Body of pancreas (tissue), 4 donors: ENCODE data around the gene TUT1. TPM values are rescaled to one million over a fixed set of nuclear protein-coding genes. Genes with fewer than 3 reads are reported as not detected.
A peak's percentile ranks its signal among the peaks of the same experiment; 100 is the strongest.
"Not testable (repeated sequence)": the region's sequence is repeated elsewhere in the genome, so short reads cannot be mapped to it uniquely, and the experiment has no call there.

ENCODE experiments used
- ATAC-seq: fragments of 150-250 bp; one replicate; pipeline ENCODE4 v1.9.1; 2016
- DNase-seq, 4 donors: peaks; one replicate each; pipeline ENCODE4 v3.0.0-alpha.2; 2019
- H3K27ac ChIP-seq, 4 donors: fragments of 200-600 bp; sonication (generic); 1 replicate in 3 of 4; 2 replicates in 1 of 4; pipeline versions ENCODE4 v1.5.1 to v1.6.1; 2016 to 2019; ENCODE audit warnings: mild to moderate bottlenecking in 1 of 4, mixed read lengths in 1 of 4, moderate library complexity in 1 of 4
- H3K27me3 ChIP-seq, 2 donors: fragments of 200-600 bp; sonication (generic); one replicate each; pipeline ENCODE4 v1.6.0; 2016; ENCODE audit warnings: mild to moderate bottlenecking in 1 of 2
- H3K36me3 ChIP-seq, 2 donors: fragments of 200-600 bp; sonication (generic); replicated peaks in 1 of 2; 2 replicates each; pipeline ENCODE4 v1.5.1; 2016; ENCODE audit warnings: low read depth in 2 of 2; ENCODE audit not compliant: insufficient read depth in 1 of 2
- H3K4me1 ChIP-seq: fragments of 200-600 bp; sonication (generic); one replicate; pipeline ENCODE4 v1.6.0; 2016
- H3K4me3 ChIP-seq, 2 donors: fragments of 200-600 bp; sonication (generic); 1 replicate in 1 of 2; 2 replicates in 1 of 2; pipeline ENCODE4 v1.5.1; 2016 to 2019
- H3K9me3 ChIP-seq, 3 donors: fragments of 200-600 bp; sonication (generic); 1 replicate in 2 of 3; 2 replicates in 1 of 3; pipeline ENCODE4 v1.5.1; 2016
- CTCF ChIP-seq, 7 experiments: fragments of 450-650 bp in 4 of 7; fragments of 200-600 bp in 3 of 7; sonication (generic) in 3 of 7; IDR thresholded peaks; one replicate each; pipeline ENCODE4 v1.5.1; 2016 to 2019; ENCODE audit warnings: antibody characterized with exemption in 7 of 7
- POLR2A ChIP-seq, 3 donors: fragments of 450-650 bp; IDR thresholded peaks; one replicate each; pipeline ENCODE4 v1.6.1; 2016; ENCODE audit warnings: antibody characterized with exemption in 3 of 3, mild to moderate bottlenecking in 2 of 3
- WGBS, 2 donors: methylation state at CpG; one replicate each; pipeline ENCODE4 v1.1.5; 2017; 5-methylcytosine and 5-hydroxymethylcytosine counted together
- intact Hi-C: fragments of 100-400 bp; cut with DNase I; formaldehyde crosslinking; loops from one replicate; pipeline ENCODE4 v1.15.1; 2023
- total RNA-seq, 2 donors: library from RNA; depleted of rRNA; stranded (reverse); fragments of >200 nt; gene quantifications; one replicate each; pipeline ENCODE4 v1.1.0, GENCODE V29; 2016

TUT1 gene
- total RNA-seq, 2 donors from 2014 or later, result 10.1 to 11.2 TPM

GRCh38 chr11:62621567-62622470 is 30.5 kb upstream of the TUT1 start, which contains the start of gene B3GAT3:
TSS of gene B3GAT3 (minus strand) at chr11:62621986. CDS start at chr11:62621947, 39 bp downstream.
- intact Hi-C loops, result no loop called here
- 0 to 1% methylated on average over 6 to 69 of the region's 77 CpGs for WGBS, 2 donors
- peak; percentile 99 for ATAC-seq
- TF ChIP-seq CTCF (IDR thresholded peaks at IDR 0.05) (peak in 4 of 7 experiments; percentile 37 to 54 (median 52)), POLR2A (IDR thresholded peaks at IDR 0.05) (peak; percentile 58 to 82 (median 72))
- no peaks in the 10 kb centered on the region for H3K27me3 ChIP-seq
- H3K36me3 ChIP-seq, result peaks cover 15 to 23% of the 10 kb centered on the region in 2 donors
- no peaks in the 10 kb centered on the region for H3K9me3 ChIP-seq
- peak within 1 kb of the TSS; percentile 40 to 86 (median 80) for H3K27ac ChIP-seq
- peak within 1 kb of the TSS; percentile 54 to 64 for H3K4me3 ChIP-seq
- peak; percentile 99 for DNase-seq
- H3K4me1 ChIP-seq, result peaks cover 19% of the 10 kb centered on the region

GRCh38 chr11:62621027-62621566 is 29.8 kb upstream of the TUT1 start:
- Histone ChIP-seq H3K4me3 (peak overlapping the region; percentile 54 to 64), H3K4me1 (peaks cover 19% of the 10 kb centered on the region), H3K27ac (peak overlapping the region; percentile 40 to 86 (median 80)), H3K36me3 (peaks cover 9 to 15% of the 10 kb centered on the region in 2 donors), H3K9me3 (no peaks in the 10 kb centered on the region), H3K27me3 (no peaks in the 10 kb centered on the region)
- TF ChIP-seq CTCF (IDR thresholded peaks at IDR 0.05), result no peak
- TF ChIP-seq POLR2A (IDR thresholded peaks at IDR 0.05), result no peak
- intact Hi-C loops, result no loop called here
- no peak for DNase-seq
- ATAC-seq, result no peak
- 16 to 25% methylated on average over 8 of the region's 8 CpGs for WGBS, 2 donors

- H3K4me1 ChIP-seq, result peaks cover 24% of the 10 kb centered on the region
- H3K36me3 ChIP-seq, H3K4me3 ChIP-seq, DNase-seq, H3K27me3 ChIP-seq, H3K27ac ChIP-seq, ATAC-seq, intact Hi-C loops, H3K9me3 ChIP-seq: not testable (repeated sequence)
- WGBS, 2 donors, result 95% methylated on average over 14 of the region's 14 CpGs; no CpG with 5 or more reads in 1 of the 2 donors
Measured at GRCh38 chr11:62616957-62617356, 25.6 kb upstream of the TUT1 start.

GRCh38 chr11:62615521-62615920 is 24.2 kb upstream of the TUT1 start:
- WGBS, 2 donors, result 73 to 89% methylated on average over 3 to 7 of the region's 7 CpGs
- TF ChIP-seq CTCF (IDR thresholded peaks at IDR 0.05) (no peak), POLR2A (IDR thresholded peaks at IDR 0.05) (no peak)

GRCh38 chr11:62614275-62614674 is 23.0 kb upstream of the TUT1 start:
- DNase-seq (peak in 2 of 4 donors; percentile 22 to 65), ATAC-seq (no peak)
- Histone ChIP-seq H3K9me3 (no peaks in the 10 kb centered on the region), H3K4me3 (no peak overlapping the region), H3K27me3 (no peaks in the 10 kb centered on the region), H3K27ac (peak overlapping the region in 2 of 4 donors; percentile 11 to 94), H3K36me3 (peaks cover 0 to 3% of the 10 kb centered on the region in 2 donors), H3K4me1 (peaks cover 22% of the 10 kb centered on the region)
- intact Hi-C loops, result no loop called here
- 72% methylated on average over 7 to 8 of the region's 8 CpGs for WGBS, 2 donors
- TF ChIP-seq POLR2A (IDR thresholded peaks at IDR 0.05) (no peak), CTCF (IDR thresholded peaks at IDR 0.05) (no peak)

More at GRCh38 chr11:62615521-62615920, 24.2 kb upstream of the TUT1 start:
- Histone ChIP-seq H3K9me3 (no peaks in the 10 kb centered on the region), H3K4me3 (no peak overlapping the region), H3K27me3 (no peaks in the 10 kb centered on the region), H3K27ac (no peak overlapping the region), H3K4me1 (peaks cover 26% of the 10 kb centered on the region), H3K36me3 (peaks cover 0 to 3% of the 10 kb centered on the region in 2 donors)
- DNase-seq (no peak), ATAC-seq (no peak)
- intact Hi-C loops, result no loop called here
